ENCODE measurements around the gene CFAP68. TPM values are rescaled to one million over a fixed set of nuclear protein-coding genes. Genes with fewer than 3 reads are reported as not detected.

Gene CFAP68
- total RNA-seq, 2 donors from 2014 or later, result 18.8 to 20.0 TPM

GRCh38 chr11:111912535-111912934 is 33.2 kb downstream of the CFAP68 start, which contains the start of gene HSPB2:
Gene HSPB2 (plus strand): TSS chr11:111912734. CDS start chr11:111912830, 96 bp downstream.
- peak within 1 kb of the TSS; percentile 75 for H3K27ac ChIP-seq
- no peaks in the 10 kb centered on the region for H3K4me1 ChIP-seq
- no peak for DNase-seq
- peak within 1 kb of the TSS; percentile 61 to 68 for H3K9ac ChIP-seq (ENCODE audit: low read depth in 2 of 2, low read length in 2 of 2)
- H3K27me3 ChIP-seq, result no peaks in the 10 kb centered on the region
- TF ChIP-seq CTCF (IDR thresholded peaks at IDR 0.05), result no peak
- H3K4me3 ChIP-seq, result peak within 1 kb of the TSS; percentile 19
- intact Hi-C loops (cut with DNase I), result no loop called here
- H3K36me3 ChIP-seq, result no peaks in the 10 kb centered on the region
- H3K9me3 ChIP-seq, result no peaks in the 10 kb centered on the region

- DNase-seq, result no peak
- peak overlapping the region; percentile 61 to 68 for H3K9ac ChIP-seq (ENCODE audit: low read depth in 2 of 2, low read length in 2 of 2)
- no peaks in the 10 kb centered on the region for H3K27me3 ChIP-seq
- H3K9me3 ChIP-seq, result no peaks in the 10 kb centered on the region
- H3K4me1 ChIP-seq, result no peaks in the 10 kb centered on the region
- no peak for TF ChIP-seq CTCF (IDR thresholded peaks at IDR 0.05)
- no peaks in the 10 kb centered on the region for H3K36me3 ChIP-seq
- H3K4me3 ChIP-seq, result peak overlapping the region; percentile 19
- intact Hi-C loops (cut with DNase I), result no loop called here
- peak overlapping the region; percentile 75 for H3K27ac ChIP-seq
Observed at GRCh38 chr11:111913031-111913861, 33.9 kb downstream of the CFAP68 start.

- peak overlapping the region; percentile 61 to 68 for H3K9ac ChIP-seq (ENCODE audit: low read depth in 2 of 2, low read length in 2 of 2)
- H3K36me3 ChIP-seq, result no peaks in the 10 kb centered on the region
- peaks cover 3% of the 10 kb centered on the region for H3K4me1 ChIP-seq
- intact Hi-C loops (cut with DNase I), result no loop called here
- no peak for TF ChIP-seq CTCF (IDR thresholded peaks at IDR 0.05)
- no peak for DNase-seq
- H3K27me3 ChIP-seq, result no peaks in the 10 kb centered on the region
- H3K27ac ChIP-seq, result peak overlapping the region; percentile 75
- H3K9me3 ChIP-seq, result no peaks in the 10 kb centered on the region
- H3K4me3 ChIP-seq, result peak overlapping the region; percentile 19
Observed at GRCh38 chr11:111913997-111914396, 34.7 kb downstream of the CFAP68 start.

GRCh38 chr11:111916768-111917167 is 37.4 kb downstream of the CFAP68 start:
- no peak overlapping the region for H3K27ac ChIP-seq
- no peaks in the 10 kb centered on the region for H3K9me3 ChIP-seq
- no peak overlapping the region for H3K4me3 ChIP-seq
- no peak for TF ChIP-seq CTCF (IDR thresholded peaks at IDR 0.05)
- H3K9ac ChIP-seq (ENCODE audit: low read depth in 2 of 2, low read length in 2 of 2), result no peak overlapping the region
- intact Hi-C loops (cut with DNase I), result no loop called here
- H3K27me3 ChIP-seq, result no peaks in the 10 kb centered on the region
- H3K4me1 ChIP-seq, result peaks cover 3% of the 10 kb centered on the region
- no peaks in the 10 kb centered on the region for H3K36me3 ChIP-seq
- no peak for DNase-seq

DNA sequence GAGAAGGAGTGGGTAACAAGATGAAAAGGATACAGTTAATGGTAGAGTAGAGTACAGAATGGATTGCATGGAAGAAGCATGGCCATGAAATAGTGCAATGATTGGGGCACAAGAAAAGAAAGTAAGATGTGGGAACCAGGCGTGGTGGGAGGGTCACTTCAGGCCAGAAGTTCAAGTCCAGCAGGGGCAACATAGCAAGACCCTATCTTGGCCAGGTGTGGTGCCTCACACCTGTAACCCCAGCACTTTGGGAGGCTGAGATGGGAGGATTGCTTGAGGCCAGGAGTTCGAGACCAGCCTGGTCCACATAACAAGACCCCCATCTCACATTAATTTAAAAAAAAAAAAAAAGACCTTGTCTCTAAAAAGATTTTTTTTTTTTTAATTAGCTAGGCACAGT is 38.0 kb downstream of the CFAP68 start:
- H3K9me3 ChIP-seq, result no peaks in the 10 kb centered on the region
- H3K4me1 ChIP-seq, result peaks cover 3% of the 10 kb centered on the region
- no peak overlapping the region for H3K9ac ChIP-seq (ENCODE audit: low read depth in 2 of 2, low read length in 2 of 2)
- no peak overlapping the region for H3K4me3 ChIP-seq
- intact Hi-C loops (cut with DNase I), result no loop called here
- no peak overlapping the region for H3K27ac ChIP-seq
- no peaks in the 10 kb centered on the region for H3K36me3 ChIP-seq
- no peak for TF ChIP-seq CTCF (IDR thresholded peaks at IDR 0.05)
- H3K27me3 ChIP-seq, result no peaks in the 10 kb centered on the region
- DNase-seq, result no peak

Measured in colonic mucosa (tissue), 4 donors.